Inflammatory macrophage treated with lipopolysaccharide for 1 hour (primary cell): Measurements from ENCODE around the gene CTTNBP2.
"Not testable (repeated sequence)": the region's sequence is repeated elsewhere in the genome, so short reads cannot be mapped to it uniquely, and the experiment has no call there.

ENCODE experiments used
- DNase-seq, 2 donors: peaks; one replicate each; pipeline ENCODE4 v3.0.0-alpha.2; 2020 to 2022

The CTTNBP2 gene

GRCh38 chr7:117728890-117729624 is 144.2 kb downstream of the CTTNBP2 start:
- DNase-seq, result no peak

GRCh38 chr7:117724898-117725297 is 148.3 kb downstream of the CTTNBP2 start:
- DNase-seq, result no peak

- DNase-seq, result no peak
Measured at GRCh38 chr7:117719377-117719776, 153.9 kb downstream of the CTTNBP2 start.

- DNase-seq, result no peak
Measured at GRCh38 chr7:117718116-117718835, 155.0 kb downstream of the CTTNBP2 start.

- DNase-seq, result no peak
Measured at GRCh38 chr7:117717357-117717756, 155.9 kb downstream of the CTTNBP2 start.

GRCh38 chr7:117716707-117717299 is 156.4 kb downstream of the CTTNBP2 start:
- DNase-seq, result no peak

GRCh38 chr7:117715784-117716445 is 157.3 kb downstream of the CTTNBP2 start:
- DNase-seq, result peak; percentile 3 to 37

- DNase-seq, result no peak
Measured at GRCh38 chr7:117711556-117711955, 161.7 kb downstream of the CTTNBP2 start.

GRCh38 chr7:117708173-117708572 is 165.1 kb downstream of the CTTNBP2 start:
- not testable (repeated sequence) for DNase-seq

GRCh38 chr7:117707080-117707479 is 166.2 kb downstream of the CTTNBP2 start:
- no peak for DNase-seq

- DNase-seq, result no peak
Measured at GRCh38 chr7:117706210-117706609, 167.0 kb downstream of the CTTNBP2 start.

GRCh38 chr7:117705630-117706029 is 167.6 kb downstream of the CTTNBP2 start:
- no peak for DNase-seq

GRCh38 chr7:117704063-117704462 is 169.2 kb downstream of the CTTNBP2 start:
- DNase-seq, result no peak

GRCh38 chr7:117698018-117698417 is 175.2 kb downstream of the CTTNBP2 start:
- DNase-seq, result no peak

- no peak for DNase-seq
Measured at GRCh38 chr7:117692338-117692737, 180.9 kb downstream of the CTTNBP2 start.

- DNase-seq, result no peak
Measured at GRCh38 chr7:117690147-117690546, 183.1 kb downstream of the CTTNBP2 start.

- DNase-seq, result no peak
Measured at GRCh38 chr7:117689406-117689805, 183.8 kb downstream of the CTTNBP2 start.

GRCh38 chr7:117688126-117688525 is 185.1 kb downstream of the CTTNBP2 start:
- DNase-seq, result no peak

- DNase-seq, result no peak
Measured at GRCh38 chr7:117686311-117686935, 186.8 kb downstream of the CTTNBP2 start.

GRCh38 chr7:117685795-117686194 is 187.4 kb downstream of the CTTNBP2 start:
- DNase-seq, result no peak

- DNase-seq, result no peak
Measured at GRCh38 chr7:117683430-117684175, 189.6 kb downstream of the CTTNBP2 start.
